PC-9 (cell line): ENCODE data around the gene ITPKB. TPM values are rescaled to one million over a fixed set of nuclear protein-coding genes. Genes with fewer than 3 reads are reported as not detected.

Experiments
- BruUV-seq: library from RNA; stranded (reverse); fragments of 400-500 nt; replicated peaks from 2 replicates; lab custom pipeline; 2021; lab: Mats Ljungman, UMichigan
- CTCF ChIA-PET: fragments of 300-600 bp; sonication (Branson Sonifier 250); formaldehyde crosslinking; loops from one replicate; lab custom pipeline; 2022; ENCODE audit warnings: antibody characterized with exemption; lab: Charles Lee
- POLR2A ChIA-PET: fragments of 300-600 bp; sonication (Branson Sonifier 250); formaldehyde crosslinking; loops from one replicate; lab custom pipeline; 2022; ENCODE audit warnings: antibody characterized with exemption; ENCODE audit not compliant: unreplicated experiment; lab: Charles Lee
- DNase-seq, 2 experiments: peaks; one replicate each; pipeline versions ENCODE4 v3.0.0 to v3.0.0-alpha.2; 2015 to 2022; ENCODE audit warnings: mixed read lengths in 1 of 2
- H2AFZ ChIP-seq: fragments of 200-600 bp; sonication (generic); 2 replicates; pipeline ENCODE4 v1.8.1; 2017; ENCODE audit warnings: antibody characterized with exemption
- H3F3A ChIP-seq: fragments of 200-600 bp; sonication (generic); 2 replicates; pipeline ENCODE4 v1.8.1; 2017; ENCODE audit warnings: antibody characterized with exemption, mild to moderate bottlenecking, low read depth; ENCODE audit not compliant: insufficient read depth
- H3K27ac ChIP-seq: fragments of 200-600 bp; sonication (generic); 2 replicates; pipeline ENCODE4 v1.6.1; 2016; ENCODE audit warnings: mixed run types
- H3K27me3 ChIP-seq: fragments of 200-600 bp; sonication (generic); 2 replicates; pipeline ENCODE4 v1.6.1; 2016; ENCODE audit warnings: low read depth, mixed run types; ENCODE audit not compliant: insufficient read depth
- H3K36me3 ChIP-seq: fragments of 200-600 bp; sonication (generic); 2 replicates; pipeline ENCODE4 v1.6.1; 2016; ENCODE audit warnings: low read depth, mixed run types
- H3K4me1 ChIP-seq: fragments of 200-600 bp; sonication (generic); replicated peaks from 2 replicates; pipeline ENCODE4 v1.6.1; 2016; ENCODE audit warnings: mixed run types; ENCODE audit not compliant: insufficient read depth
- H3K4me2 ChIP-seq: fragments of 200-600 bp; sonication (generic); 2 replicates; pipeline ENCODE4 v1.6.1; 2017; ENCODE audit warnings: mixed run types
- H3K4me3 ChIP-seq: fragments of 200-600 bp; sonication (generic); 2 replicates; pipeline ENCODE4 v1.6.1; 2016; ENCODE audit warnings: mixed run types
- H3K79me2 ChIP-seq: fragments of 200-600 bp; sonication (generic); 2 replicates; pipeline ENCODE4 v1.6.1; 2017; ENCODE audit warnings: low read depth, mixed run types
- H3K9me2 ChIP-seq: fragments of 200-600 bp; sonication (generic); 2 replicates; pipeline ENCODE4 v1.8.1; 2017; ENCODE audit warnings: mild to moderate bottlenecking; ENCODE audit not compliant: insufficient read depth
- H3K9me3 ChIP-seq: fragments of 200-600 bp; sonication (generic); 2 replicates; pipeline ENCODE4 v1.8.1; 2016; ENCODE audit warnings: low read depth; ENCODE audit not compliant: insufficient read depth
- H4K20me1 ChIP-seq: fragments of 200-600 bp; sonication (generic); 2 replicates; pipeline ENCODE4 v1.8.1; 2017; ENCODE audit not compliant: insufficient read depth
- EZH2 ChIP-seq: fragments of 200-600 bp; sonication (generic); IDR thresholded peaks from 2 replicates; pipeline ENCODE4 v1.8.0; 2017; ENCODE audit warnings: antibody characterized with exemption, low read depth
- intact Hi-C: fragments of 100-400 bp; cut with micrococcal nuclease; formaldehyde crosslinking; loops from one replicate; pipeline ENCODE4 v1.10.0; 2022; ENCODE audit not compliant: unreplicated experiment
- total RNA-seq: library from RNA; stranded (reverse); gene quantifications from 2 replicates; pipeline ENCODE4 v1.2.3, GENCODE V29; 2021
- TF ChIP-seq, protein P1 (sequence below): fragments of 200-600 bp; sonication (generic); conservative IDR thresholded peaks from 2 replicates; pipeline ENCODE4 v1.6.1; 2017; ENCODE audit warnings: mixed run types, antibody characterized with exemption, mild to moderate bottlenecking, moderate library complexity

ITPKB gene
- total RNA-seq, 1 experiment from 2014 or later = 13.4 TPM

DNA sequence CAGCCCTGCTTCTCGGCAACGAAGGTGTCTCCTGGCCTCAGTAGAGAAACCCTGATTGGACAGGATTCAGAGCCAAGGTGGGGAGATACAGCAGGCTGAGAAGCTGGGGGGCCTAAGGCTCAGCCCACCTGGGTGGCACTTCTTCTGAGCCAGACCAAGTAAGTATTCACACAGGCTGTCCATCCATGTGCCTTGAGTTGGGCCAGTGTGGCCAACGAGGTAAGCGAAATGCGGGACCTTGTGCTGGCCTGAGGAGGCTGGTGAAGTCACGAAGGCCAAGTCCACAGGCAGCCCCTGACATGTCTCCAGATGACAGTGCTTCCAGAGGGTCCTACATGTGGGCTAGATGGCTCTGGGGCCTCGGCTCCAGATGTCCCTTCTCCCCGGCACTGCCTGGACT is 91.4 kb downstream of the ITPKB start:
- no peaks in the 10 kb centered on the region for H3K27me3 ChIP-seq
- H3K9me3 ChIP-seq = no peaks in the 10 kb centered on the region
- intact Hi-C loops = no loop called here
- no peak for TF ChIP-seq EZH2
- TF ChIP-seq, protein P1, sequence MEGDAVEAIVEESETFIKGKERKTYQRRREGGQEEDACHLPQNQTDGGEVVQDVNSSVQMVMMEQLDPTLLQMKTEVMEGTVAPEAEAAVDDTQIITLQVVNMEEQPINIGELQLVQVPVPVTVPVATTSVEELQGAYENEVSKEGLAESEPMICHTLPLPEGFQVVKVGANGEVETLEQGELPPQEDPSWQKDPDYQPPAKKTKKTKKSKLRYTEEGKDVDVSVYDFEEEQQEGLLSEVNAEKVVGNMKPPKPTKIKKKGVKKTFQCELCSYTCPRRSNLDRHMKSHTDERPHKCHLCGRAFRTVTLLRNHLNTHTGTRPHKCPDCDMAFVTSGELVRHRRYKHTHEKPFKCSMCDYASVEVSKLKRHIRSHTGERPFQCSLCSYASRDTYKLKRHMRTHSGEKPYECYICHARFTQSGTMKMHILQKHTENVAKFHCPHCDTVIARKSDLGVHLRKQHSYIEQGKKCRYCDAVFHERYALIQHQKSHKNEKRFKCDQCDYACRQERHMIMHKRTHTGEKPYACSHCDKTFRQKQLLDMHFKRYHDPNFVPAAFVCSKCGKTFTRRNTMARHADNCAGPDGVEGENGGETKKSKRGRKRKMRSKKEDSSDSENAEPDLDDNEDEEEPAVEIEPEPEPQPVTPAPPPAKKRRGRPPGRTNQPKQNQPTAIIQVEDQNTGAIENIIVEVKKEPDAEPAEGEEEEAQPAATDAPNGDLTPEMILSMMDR = no peak
- H2AFZ ChIP-seq = no peak overlapping the region
- no peak overlapping the region for H3K4me3 ChIP-seq
- H3F3A ChIP-seq = peaks cover 30% of the 10 kb centered on the region; the same call in 1 of the 2 replicates
- H3K27ac ChIP-seq = no peak overlapping the region
- no peaks in the 10 kb centered on the region for H3K36me3 ChIP-seq
- ChIA-PET CTCF (no interaction called here), POLR2A (no interaction called here)
- H3K4me1 ChIP-seq = peaks cover 43% of the 10 kb centered on the region
- no peak for DNase-seq
- H4K20me1 ChIP-seq = no peaks in the 10 kb centered on the region
- H3K4me2 ChIP-seq = no peak overlapping the region
- H3K79me2 ChIP-seq = no peaks in the 10 kb centered on the region
- no peaks in the 10 kb centered on the region for H3K9me2 ChIP-seq
- BruUV-seq = no TSS peak

DNA sequence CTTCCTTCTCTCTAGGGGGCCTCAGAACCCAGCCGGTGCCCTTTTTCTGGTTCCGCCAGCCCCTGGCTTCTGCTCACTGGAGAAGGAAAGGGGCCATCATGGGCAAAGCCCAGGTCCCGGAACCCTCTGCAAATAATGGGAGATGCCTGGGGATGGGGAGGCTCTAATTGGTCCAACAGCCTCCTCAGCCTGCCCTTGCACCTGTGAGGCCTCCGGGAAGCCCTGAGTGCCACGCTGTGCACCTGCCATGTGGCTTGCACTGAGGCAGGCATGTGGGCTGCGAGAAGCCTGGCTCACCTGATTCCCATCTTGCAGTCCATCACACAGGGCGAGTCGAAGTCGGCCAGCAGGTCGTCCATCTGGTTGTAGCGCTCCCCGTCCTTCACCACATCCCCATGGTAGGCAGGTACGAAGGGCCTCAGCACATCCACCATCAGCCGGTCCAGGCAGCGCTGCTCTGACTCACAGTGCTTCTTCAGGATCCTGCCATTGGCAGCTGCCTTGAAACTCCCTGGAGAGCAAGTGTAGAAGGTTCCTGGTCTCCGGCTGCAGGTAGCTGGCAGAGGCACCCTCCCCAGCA is 92.1 kb downstream of the ITPKB start:
- H3K9me2 ChIP-seq = no peaks in the 10 kb centered on the region
- DNase-seq = no peak
- no peak overlapping the region for H2AFZ ChIP-seq
- H3K4me3 ChIP-seq = no peak overlapping the region
- no peaks in the 10 kb centered on the region for H4K20me1 ChIP-seq
- H3K9me3 ChIP-seq = no peaks in the 10 kb centered on the region
- no peak for TF ChIP-seq EZH2
- TF ChIP-seq, protein P1 = no peak
- peaks cover 46% of the 10 kb centered on the region for H3K4me1 ChIP-seq
- no peaks in the 10 kb centered on the region for H3K27me3 ChIP-seq
- H3K79me2 ChIP-seq = no peaks in the 10 kb centered on the region
- intact Hi-C loops = no loop called here
- H3F3A ChIP-seq = peaks cover 30% of the 10 kb centered on the region; the same call in 1 of the 2 replicates
- CTCF ChIA-PET = no interaction called here
- H3K27ac ChIP-seq = no peak overlapping the region
- POLR2A ChIA-PET = no interaction called here
- BruUV-seq = no TSS peak
- H3K4me2 ChIP-seq = peak overlapping the region; percentile 67
- no peaks in the 10 kb centered on the region for H3K36me3 ChIP-seq

DNA sequence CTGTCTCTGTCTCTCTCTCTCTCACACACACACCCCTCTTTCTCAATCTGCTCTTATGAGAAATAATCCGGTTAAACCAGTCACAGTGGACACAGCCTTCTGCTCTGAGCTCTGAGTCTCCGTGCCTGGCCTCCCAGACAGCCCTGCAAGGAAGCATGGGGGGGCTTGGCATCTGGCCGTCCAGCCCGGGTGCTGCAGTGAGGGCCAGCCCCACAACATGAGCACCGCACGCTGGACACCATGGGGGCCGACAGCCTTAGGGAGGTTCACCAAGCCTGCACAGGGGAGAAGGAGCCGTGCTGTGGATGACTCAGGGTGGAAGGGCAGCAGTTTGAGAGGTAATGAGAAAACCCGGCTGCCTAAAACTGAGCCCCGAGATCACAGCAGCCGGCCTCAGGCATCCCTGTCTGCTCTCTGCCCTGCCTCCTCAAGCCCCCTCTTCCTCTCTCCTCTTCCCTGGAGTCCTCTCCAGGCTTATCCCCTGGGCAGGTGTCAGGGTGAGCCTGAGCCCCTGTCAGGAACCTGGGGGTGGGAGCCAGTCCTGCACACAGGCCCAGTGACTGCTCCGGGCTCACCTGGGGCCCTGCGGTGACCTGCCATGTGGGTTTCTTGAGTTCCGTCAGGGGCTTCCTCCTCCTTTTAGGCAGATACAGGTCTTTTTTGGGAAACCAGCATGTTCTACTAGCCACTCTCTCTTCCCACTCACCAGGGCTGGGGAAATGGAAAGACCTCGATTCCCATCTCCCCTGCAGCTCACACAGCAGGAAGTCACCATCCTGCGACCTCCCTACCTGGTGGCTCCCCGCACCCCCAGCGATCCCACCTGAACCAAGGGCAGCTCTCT is 92.8 kb downstream of the ITPKB start:
- Histone ChIP-seq H3K4me2 (peak overlapping the region; percentile 67), H3K36me3 (no peaks in the 10 kb centered on the region), H3K4me3 (no peak overlapping the region; the same call in 1 of the 2 replicates), H3K27me3 (no peaks in the 10 kb centered on the region), H3K4me1 (peaks cover 46% of the 10 kb centered on the region), H2AFZ (no peak overlapping the region), H3K9me3 (no peaks in the 10 kb centered on the region), H3K27ac (peak overlapping the region; percentile 30; the same call in 1 of the 2 replicates), H3K9me2 (no peaks in the 10 kb centered on the region), H3F3A (peaks cover 30% of the 10 kb centered on the region; the same call in 1 of the 2 replicates), H4K20me1 (no peaks in the 10 kb centered on the region), H3K79me2 (no peaks in the 10 kb centered on the region)
- CTCF ChIA-PET = no interaction called here
- no TSS peak for BruUV-seq
- POLR2A ChIA-PET = interaction anchor here (1.0 kb wide), 1 partner anchor 16 kb away, joined by 3 read pairs; no protein-coding TSS in a partner anchor
- DNase-seq = peak; percentile 48 to 89
- TF ChIP-seq, protein P1 = no peak
- no peak for TF ChIP-seq EZH2
- intact Hi-C loops = no loop called here
